Measurements from ENCODE around the gene ZIC4.

ZIC4 gene

GRCh38 chr3:147370349-147370748, 36.0 kb downstream of the ZIC4 start:
- no peak for DNase-seq (ENCODE audit: low read depth)

- DNase-seq (ENCODE audit: low read depth), result no peak
Measured at GRCh38 chr3:147369661-147370123, 36.7 kb downstream of the ZIC4 start.

DNA sequence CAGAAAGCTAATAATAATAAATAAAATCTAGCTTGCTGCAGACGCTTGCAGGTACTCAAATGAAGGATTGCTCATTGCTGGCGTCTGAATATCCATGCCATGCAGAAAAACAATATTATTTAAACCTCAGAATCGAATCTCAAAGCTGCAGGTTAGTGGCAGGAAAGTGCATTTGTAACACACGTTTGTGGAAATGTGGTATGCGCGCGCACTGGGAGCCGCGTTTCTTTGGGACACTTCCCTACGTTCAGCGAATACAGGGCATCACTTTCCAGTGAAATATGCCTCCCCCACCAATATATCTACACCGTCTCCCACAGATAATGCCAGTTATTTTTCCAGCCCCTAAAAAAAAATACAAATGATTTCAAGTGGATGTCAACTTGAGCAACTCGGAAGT, 37.1 kb downstream of the ZIC4 start:
- no peak for DNase-seq (ENCODE audit: low read depth)

DNA sequence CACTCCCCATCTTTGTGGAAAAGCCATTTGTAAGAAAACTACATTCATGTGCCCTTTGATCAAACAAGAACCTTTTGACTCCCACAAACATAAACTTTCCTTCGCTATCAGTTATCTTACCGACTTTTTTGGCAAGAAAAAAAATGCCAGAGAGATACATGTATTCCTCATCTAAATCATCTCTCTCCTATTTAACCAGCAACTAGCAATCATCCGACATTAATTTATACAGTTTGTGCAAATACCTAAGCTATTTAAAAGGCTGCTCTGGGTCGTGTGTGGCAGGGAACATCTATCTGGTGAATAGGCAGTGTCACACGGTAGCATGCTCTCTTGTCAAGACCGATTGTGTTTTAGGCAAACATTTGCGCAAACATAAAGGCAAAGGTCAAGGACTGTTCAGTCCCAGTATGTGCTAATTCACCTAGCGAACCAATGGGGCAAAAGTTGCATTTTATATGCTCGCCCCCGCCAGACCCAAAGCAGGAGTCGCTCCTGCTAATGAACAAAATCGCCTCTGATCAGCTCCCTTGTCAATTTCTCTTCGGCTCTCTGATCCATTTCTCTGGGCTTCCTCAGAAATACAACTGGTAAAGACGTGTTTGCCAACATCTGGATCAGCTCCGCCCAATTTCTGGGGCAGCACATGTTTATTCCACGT, 37.7 kb downstream of the ZIC4 start:
- no peak for DNase-seq (ENCODE audit: low read depth)

DNA sequence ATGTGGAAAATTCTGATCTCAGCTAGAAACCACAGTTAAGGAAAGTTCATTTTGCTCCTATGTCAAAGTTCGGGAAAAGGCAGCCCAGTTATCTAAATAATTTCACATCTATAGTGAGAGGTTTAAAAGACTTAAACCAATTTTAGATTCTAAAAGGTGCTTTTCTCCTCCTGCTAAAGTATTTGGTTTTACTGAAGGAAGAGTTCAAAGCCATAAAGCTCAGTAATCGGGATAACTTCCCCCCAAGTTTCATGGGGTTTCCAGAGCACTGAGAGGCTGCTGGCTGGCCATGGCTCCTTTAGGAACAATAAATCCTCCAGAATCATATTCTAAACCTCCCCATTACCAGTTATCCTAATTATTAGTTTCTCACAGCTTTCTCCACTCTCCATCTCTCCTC, 38.2 kb downstream of the ZIC4 start:
- no peak for DNase-seq (ENCODE audit: low read depth)

DNA sequence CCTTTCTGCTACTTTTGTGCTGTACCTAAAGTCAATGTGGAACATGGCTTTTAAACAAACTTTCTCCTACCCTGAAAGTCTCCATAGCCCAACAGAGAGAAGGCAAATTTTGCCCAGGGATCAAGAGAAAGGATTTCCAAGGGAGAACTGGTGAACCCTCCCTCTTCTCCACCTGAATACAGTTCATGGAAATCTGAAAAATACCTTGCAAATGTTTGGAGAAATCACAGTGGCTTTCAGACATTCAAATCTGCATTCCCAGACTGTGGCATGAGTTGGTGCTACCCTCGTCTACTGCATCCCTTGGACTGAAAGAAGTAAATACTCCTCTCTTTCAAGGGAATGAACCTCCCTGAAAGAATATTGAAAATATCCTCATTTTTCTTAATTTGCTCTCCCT, 38.7 kb downstream of the ZIC4 start:
- no peak for DNase-seq (ENCODE audit: low read depth)

GRCh38 chr3:147365196-147366115, 40.9 kb downstream of the ZIC4 start:
- no peak for DNase-seq (ENCODE audit: low read depth)

GRCh38 chr3:147364771-147365170, 41.6 kb downstream of the ZIC4 start:
- no peak for DNase-seq (ENCODE audit: low read depth)

DNA sequence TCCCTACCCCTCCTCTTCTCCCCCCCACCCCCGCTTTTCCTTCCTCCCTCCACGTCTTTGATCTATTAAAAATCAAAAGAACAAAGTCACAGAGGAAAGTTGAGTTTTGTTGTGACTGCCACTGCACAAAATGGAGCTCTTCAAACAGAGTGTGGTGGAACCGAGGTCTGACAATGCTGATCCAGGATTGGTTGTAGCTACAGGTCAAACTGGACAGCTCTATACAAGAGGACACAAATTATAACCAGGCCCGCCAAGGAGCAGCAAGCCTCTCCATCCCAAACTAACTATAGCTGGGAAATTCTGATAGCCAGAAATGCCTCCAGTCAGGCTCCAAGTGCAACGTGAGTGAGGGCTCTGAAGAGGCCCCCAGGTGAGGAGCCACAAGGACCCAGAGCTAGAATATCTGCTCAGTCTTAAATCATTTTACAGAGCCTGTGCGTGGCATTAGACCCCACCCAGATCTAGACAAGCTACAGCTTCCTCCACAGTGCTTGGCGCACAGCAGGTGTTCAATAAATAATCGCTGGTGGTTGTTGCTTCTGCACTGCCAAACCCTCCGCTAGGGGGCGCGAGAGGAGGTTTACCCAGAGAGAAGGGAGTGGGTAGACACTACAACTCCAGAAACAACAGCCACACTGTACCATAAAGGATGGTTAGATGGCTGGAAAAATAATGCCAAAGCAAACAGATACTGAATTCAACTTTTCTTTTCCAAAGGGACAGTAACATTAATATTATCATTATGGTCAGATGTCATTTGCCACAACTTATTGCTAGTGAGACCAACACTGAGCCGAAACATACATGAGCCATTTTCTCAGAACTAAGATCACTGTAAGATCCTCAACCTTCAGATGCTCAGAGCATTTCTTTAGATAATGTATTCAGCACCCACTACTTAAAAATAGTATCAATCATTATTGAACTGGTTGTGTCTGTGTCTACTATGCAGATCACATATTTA, 44.6 kb downstream of the ZIC4 start:
- DNase-seq (ENCODE audit: low read depth), result peak; percentile 2

DNA sequence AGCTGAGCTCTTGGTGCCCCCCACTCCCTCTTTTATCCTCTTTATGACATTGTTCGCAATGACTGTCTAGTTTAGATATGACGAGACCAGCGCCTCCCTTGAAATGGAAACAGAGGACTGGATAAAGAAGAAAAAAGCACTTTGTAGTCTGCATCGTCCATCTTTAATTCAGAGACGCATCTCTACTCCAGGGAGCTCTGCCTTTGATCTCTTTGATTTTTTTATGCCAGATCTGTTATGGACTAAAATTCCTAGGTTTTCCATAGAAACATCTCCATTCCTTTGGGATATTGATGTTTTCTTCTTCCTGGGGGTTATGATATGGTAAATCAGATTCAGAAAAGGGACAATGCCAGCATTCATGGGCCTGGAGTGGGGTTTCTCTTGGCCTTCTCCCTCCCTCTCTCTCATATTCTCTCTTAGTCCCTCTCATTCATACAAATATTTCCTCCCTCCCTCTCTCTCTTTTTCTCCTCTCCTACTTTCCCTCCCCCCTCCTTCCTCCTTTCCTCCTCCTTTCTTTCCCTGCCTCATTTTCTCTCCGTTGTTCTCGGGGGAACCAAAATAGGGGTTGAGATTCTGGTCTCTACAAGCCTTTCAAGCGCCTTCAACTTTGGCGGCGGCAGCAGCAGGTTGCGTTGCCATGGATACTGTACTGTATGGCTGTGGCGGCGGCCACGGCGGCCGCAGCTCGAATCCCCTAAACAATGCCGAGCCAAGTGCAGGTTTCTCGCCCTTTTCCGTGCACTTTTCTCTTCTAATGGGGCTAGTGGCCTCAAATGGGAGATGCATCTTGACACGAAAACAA, 45.5 kb downstream of the ZIC4 start:
- no peak for DNase-seq (ENCODE audit: low read depth)

DNA sequence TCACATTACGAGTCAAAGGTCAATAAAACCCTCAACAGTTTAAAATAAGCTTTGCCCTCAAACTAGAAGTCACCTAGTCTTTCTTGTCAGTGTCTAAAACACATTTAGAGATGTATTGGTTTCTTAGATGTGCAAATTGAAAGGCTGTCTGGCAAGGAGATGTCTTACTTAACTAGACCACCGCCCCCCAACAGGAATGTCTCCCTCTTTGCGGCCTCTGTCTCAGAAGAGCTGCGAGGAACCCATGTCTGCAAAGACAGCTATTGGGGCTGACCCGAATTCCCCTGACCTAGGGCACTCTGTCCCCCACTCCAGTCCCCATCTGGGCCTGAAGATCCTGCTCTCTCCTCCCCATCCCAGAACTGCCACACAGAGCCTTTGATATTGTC, 46.3 kb downstream of the ZIC4 start:
- DNase-seq (ENCODE audit: low read depth), result no peak

DNA sequence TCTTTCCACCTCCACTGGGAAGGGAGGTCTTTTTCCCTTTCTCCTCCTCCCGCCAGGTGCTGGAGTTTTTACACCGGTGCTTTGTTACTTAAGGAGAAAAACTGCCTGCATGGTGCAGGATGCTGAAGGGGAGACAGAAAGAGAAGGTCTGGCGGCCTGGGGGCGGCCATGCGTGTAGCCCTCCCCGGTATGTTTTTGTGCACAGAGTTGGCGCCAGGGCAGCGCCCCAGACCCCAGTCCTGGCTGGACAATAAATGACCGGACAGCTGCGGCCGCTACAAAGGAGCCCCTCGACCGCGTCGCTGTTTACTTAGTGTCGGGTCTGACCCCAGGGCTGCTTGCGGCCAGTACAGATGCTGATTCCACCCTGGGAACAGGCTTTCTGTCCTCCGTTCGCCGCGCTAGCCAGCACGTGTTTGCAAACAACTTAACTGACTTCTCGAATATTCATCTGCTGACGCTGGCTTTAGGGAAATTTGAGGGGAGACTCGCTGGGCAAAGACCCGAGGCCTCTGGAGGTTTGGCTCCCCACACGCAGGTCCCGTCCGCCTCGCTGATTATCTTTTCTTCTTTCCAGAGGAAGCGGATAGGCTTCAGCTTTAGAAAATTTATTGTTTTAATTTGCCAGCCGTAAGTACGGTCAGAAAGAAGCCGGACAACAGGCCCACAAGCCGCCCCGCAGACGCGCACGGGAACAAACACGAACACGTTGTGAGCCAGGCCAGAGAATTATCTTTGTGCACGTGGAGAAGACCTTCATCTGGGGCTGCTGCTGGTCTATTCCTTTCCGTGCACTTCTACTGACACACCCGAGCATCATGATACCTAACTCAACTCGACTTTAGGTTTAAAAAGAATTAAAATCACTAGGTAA, 46.9 kb downstream of the ZIC4 start:
- no peak for DNase-seq (ENCODE audit: low read depth)

DNA sequence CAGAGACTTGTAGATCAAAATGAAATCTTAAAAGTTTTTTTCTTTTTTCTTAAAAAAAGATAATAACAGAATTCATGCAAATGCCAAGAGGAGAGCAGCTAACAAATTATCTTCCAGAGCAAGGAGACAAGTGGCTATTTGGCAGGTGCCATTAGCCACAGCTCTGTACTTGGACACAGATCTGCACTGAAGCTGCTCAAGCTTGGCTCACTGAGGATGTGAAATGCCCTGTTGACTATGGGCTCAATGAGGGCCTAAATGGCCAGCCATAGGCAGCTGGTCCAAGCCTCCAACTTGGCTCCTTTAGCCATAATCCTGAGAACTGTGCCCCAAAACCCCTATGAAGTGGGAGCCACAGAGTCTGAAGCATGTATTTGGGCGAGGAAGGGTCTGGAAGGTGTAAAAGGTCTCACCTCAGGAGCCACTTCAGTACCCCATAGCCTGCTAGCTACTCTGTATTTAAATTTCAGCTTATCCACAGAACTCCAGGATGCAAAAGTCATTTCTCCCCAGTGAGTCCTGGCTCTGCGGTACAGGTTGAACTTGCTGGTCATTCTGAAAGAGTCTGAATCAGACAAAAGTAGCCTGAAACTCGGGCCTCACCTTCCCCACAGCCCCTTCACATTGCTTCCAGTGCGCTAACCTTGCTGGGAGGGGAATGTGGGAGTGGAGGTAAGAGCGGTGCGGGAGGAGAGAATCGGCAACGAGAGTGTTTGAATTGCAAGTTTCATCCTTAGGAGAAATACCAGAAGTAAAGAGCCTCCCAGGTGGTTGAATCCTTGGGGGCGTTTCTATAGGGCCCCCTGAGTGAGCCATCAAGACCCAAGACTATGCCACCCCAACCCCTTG, 48.0 kb downstream of the ZIC4 start:
- no peak for DNase-seq (ENCODE audit: low read depth)

DNA sequence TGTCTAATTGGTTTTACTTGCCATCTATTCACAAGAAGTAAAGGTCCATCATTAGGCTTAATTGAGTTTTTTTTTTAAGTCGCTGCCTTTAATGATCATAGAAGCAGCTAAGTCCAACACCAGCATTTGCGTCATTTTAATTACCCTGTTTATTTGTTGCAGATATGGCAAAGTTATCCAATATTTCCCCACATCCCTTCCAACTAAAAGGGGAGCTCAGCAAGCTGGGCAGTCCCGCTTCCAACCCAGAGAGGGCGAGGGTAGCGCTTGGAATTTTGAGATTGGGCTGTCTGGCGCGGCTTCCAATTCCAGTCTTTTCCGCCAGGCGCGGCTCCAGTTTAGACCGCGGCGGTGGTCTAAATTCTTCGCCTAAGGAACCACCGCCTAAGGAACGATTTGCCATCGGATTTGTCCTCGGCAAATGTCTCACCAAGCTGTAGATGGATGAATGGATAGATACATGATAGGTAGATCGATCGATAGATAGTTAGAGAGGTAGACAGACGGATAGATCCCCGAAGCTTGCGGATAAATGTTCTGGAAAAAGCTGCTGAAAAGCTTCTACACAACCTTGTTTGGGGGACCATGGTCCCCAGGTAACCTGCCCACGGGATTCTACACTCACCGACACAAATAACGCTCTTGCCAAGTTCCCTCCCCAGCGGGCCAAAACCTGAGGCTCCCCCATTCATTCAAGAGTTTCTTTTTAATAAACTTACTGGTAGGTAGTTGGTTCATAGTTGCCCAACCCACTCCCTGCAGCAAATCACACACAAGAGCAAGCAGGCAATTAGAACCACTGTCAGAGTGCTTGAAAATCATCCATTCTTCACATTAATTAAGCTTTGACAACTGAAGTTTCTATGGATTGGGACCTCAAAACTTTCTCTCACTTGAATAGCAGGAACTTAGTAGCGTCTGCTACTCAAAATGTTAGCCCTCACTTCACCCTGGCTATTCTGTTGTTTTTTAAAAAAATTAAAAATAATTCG, 49.1 kb downstream of the ZIC4 start:
- no peak for DNase-seq (ENCODE audit: low read depth)

GRCh38 chr3:147356145-147356908, 50.0 kb downstream of the ZIC4 start:
- no peak for DNase-seq (ENCODE audit: low read depth)

- DNase-seq (ENCODE audit: low read depth), result no peak
Measured at GRCh38 chr3:147355753-147356090, 50.6 kb downstream of the ZIC4 start.

- DNase-seq (ENCODE audit: low read depth), result no peak
Measured at GRCh38 chr3:147355084-147355752, 51.1 kb downstream of the ZIC4 start.
